ENCODE data around the gene CHMP3. TPM values are rescaled to one million over a fixed set of nuclear protein-coding genes. Genes with fewer than 3 reads are reported as not detected.

Gene CHMP3
- total and polyA plus RNA-seq, 2 of the 8 experiments (the other 6 are each of a cell fraction or from before 2014, with no cell fraction given) = 11.7 to 21.9 TPM

DNA sequence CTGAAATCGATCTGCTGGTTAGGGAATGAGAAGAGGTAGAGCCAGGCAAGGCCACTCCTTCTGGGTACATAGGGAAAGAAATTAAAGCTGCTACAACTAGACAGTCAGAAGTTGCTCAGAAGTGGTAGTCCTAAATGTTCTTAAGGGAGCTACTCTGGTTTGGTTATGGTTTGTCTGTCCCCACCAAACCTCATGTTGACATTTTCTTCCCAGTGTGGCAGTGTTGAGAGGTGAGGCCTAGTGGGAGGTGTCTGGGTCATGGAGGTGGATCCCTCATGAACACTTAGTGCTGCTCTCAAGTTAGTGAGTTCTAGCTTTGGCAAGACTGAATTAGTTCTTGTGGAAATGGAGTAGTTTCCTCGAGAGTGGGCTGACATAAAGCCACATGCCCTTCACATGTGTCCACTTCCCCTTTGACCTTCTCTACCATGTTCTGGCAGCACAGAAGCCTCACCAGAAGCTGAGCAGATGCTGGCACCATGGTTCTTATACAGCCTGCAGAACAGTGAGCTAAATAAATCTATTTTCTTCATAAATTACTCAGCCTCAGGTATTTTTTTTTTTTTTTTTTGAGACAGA is 45.7 kb upstream of the CHMP3 start:
- H4K20me1 ChIP-seq (replicated peaks in 1 of 2; ENCODE audit: control insufficient read depth in 1 of 2, insufficient read depth in 2 of 2, low read length in 2 of 2) = no peaks in the 10 kb centered on the region
- no peaks in the 10 kb centered on the region for H3K9me3 ChIP-seq (ENCODE audit: insufficient read depth in 2 of 2, low read depth in 1 of 2, low read length in 1 of 2)
- H3K23me2 ChIP-seq (ENCODE audit: low read depth, low read length) = no peaks in the 10 kb centered on the region
- no peak overlapping the region for H3K4ac ChIP-seq (replicated peaks; ENCODE audit: insufficient read length, low read depth, low read length)
- no peak overlapping the region for H3K56ac ChIP-seq (replicated peaks; ENCODE audit: insufficient read length, low read depth, low read length)
- H2AK5ac ChIP-seq (ENCODE audit: low read depth, low read length) = no peak overlapping the region
- H3K18ac ChIP-seq (ENCODE audit: extremely low read depth, low read length) = no peak overlapping the region
- H3K14ac ChIP-seq (ENCODE audit: insufficient read length) = no peak overlapping the region
- CTCF ChIA-PET (ENCODE audit: partially characterized antibody) = interaction anchor here (0.6 kb wide), 1 partner anchor 17 kb away, joined by 6 read pairs; no protein-coding TSS in a partner anchor
- no peak overlapping the region for H2BK20ac ChIP-seq (ENCODE audit: low read length)
- no peak overlapping the region for H3K9ac ChIP-seq (replicated peaks in 1 of 4; ENCODE audit: extremely low read depth in 1 of 4, low read depth in 3 of 4, low read length in 3 of 4)
- no peak overlapping the region for H2AFZ ChIP-seq (ENCODE audit: low read length)
- H3K27ac ChIP-seq (ENCODE audit: low read depth, low read length) = no peak overlapping the region
- no peak overlapping the region for H2BK5ac ChIP-seq (ENCODE audit: low read depth, low read length)
- H4K5ac ChIP-seq (ENCODE audit: insufficient read length, low read depth, low read length) = no peak overlapping the region
- no peaks in the 10 kb centered on the region for H3K27me3 ChIP-seq (replicated peaks in 1 of 4; ENCODE audit: control insufficient read depth in 3 of 4, extremely low read depth in 1 of 4, insufficient read depth in 3 of 4, low read length in 3 of 4)
- no peak overlapping the region for H2BK12ac ChIP-seq (ENCODE audit: low read depth, low read length)
- H3K79me2 ChIP-seq (ENCODE audit: control insufficient read depth in 1 of 2, insufficient read depth in 2 of 2, low read length in 2 of 2) = no peaks in the 10 kb centered on the region
- WGBS, 2 experiments (ENCODE audit: extremely low coverage in 1 of 2, insufficient coverage in 1 of 2, insufficient read length in 1 of 2, insufficient replicate concordance in 2 of 2, low coverage in 1 of 2, low lambda C conversion rate in 2 of 2, missing lambda C conversion rate in 1 of 2) = 91% methylated on average over 2 of the region's 2 CpGs; no CpG with 5 or more reads in 1 of the 2 experiments
- H3K23ac ChIP-seq (ENCODE audit: insufficient read length) = no peak overlapping the region
- no peak overlapping the region for H2BK120ac ChIP-seq (replicated peaks; ENCODE audit: low read depth, low read length)
- no peak overlapping the region for H3K4me3 ChIP-seq (ENCODE audit: extremely low read depth in 1 of 4, insufficient read depth in 2 of 4, low read depth in 3 of 4, low read length in 4 of 4)
- no peak overlapping the region for H3K4me2 ChIP-seq (ENCODE audit: insufficient read depth in 1 of 2, low read depth in 2 of 2, low read length in 2 of 2)
- H2BK15ac ChIP-seq (ENCODE audit: low read length) = no peak overlapping the region
- POLR2A ChIA-PET (ENCODE audit: partially characterized antibody) = interaction anchor here (0.8 kb wide), 1 partner anchor 10 kb away, joined by 4 read pairs; no protein-coding TSS in a partner anchor
- no peak overlapping the region for H4K8ac ChIP-seq (ENCODE audit: extremely low read depth, insufficient read depth, low read length)
- no peak overlapping the region for H4K91ac ChIP-seq (replicated peaks; ENCODE audit: insufficient read length, low read length)
- no peaks in the 10 kb centered on the region for H3K4me1 ChIP-seq (replicated peaks in 1 of 4; ENCODE audit: control insufficient read depth in 3 of 4, insufficient read depth in 4 of 4, low read length in 3 of 4)
- FAIRE-seq (no peak), DNase-seq (ENCODE audit: low read depth in 1 of 2, low spot score in 2 of 2) (no peak)
- H3K79me1 ChIP-seq (ENCODE audit: low read depth, low read length) = no peaks in the 10 kb centered on the region
- peaks cover 0 to 3% (median 1%) of the 10 kb centered on the region in 4 experiments; a peak in 1 of 8 replicates for H3K36me3 ChIP-seq (ENCODE audit: control insufficient read depth in 2 of 4, insufficient read depth in 4 of 4, low read length in 3 of 4)
- TF ChIP-seq JUN (IDR thresholded peaks at IDR 0.05; ENCODE audit: low read depth, low read length) (no peak), BRCA1 (IDR thresholded peaks at IDR 0.05; ENCODE audit: low read depth, low read length) (no peak), EGR1 (IDR thresholded peaks at IDR 0.05; ENCODE audit: borderline replicate concordance, low read depth, low read length) (no peak), HDAC6 (IDR thresholded peaks at IDR 0.05; ENCODE audit: low read depth, low read length) (no peak), YY1 (IDR thresholded peaks at IDR 0.05; ENCODE audit: low read depth, low read length) (no peak), FOSL1 (IDR thresholded peaks at IDR 0.05; ENCODE audit: insufficient read depth, low read depth, low read length) (no peak), NRF1 (IDR thresholded peaks at IDR 0.05; ENCODE audit: low read depth, low read length) (no peak), CBX8 (IDR thresholded peaks at IDR 0.05; ENCODE audit: borderline replicate concordance, low read depth, low read length) (no peak), BCL11A (IDR thresholded peaks at IDR 0.05; ENCODE audit: low read depth in 2 of 2, low read length in 2 of 2) (no peak), MAFK (IDR thresholded peaks at IDR 0.05; ENCODE audit: low read depth, low read length) (no peak)
- TF ChIP-seq, protein P1, sequence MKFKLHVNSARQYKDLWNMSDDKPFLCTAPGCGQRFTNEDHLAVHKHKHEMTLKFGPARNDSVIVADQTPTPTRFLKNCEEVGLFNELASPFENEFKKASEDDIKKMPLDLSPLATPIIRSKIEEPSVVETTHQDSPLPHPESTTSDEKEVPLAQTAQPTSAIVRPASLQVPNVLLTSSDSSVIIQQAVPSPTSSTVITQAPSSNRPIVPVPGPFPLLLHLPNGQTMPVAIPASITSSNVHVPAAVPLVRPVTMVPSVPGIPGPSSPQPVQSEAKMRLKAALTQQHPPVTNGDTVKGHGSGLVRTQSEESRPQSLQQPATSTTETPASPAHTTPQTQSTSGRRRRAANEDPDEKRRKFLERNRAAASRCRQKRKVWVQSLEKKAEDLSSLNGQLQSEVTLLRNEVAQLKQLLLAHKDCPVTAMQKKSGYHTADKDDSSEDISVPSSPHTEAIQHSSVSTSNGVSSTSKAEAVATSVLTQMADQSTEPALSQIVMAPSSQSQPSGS (IDR thresholded peaks at IDR 0.05; ENCODE audit: low read length) = no peak
- TF ChIP-seq, protein P2, sequence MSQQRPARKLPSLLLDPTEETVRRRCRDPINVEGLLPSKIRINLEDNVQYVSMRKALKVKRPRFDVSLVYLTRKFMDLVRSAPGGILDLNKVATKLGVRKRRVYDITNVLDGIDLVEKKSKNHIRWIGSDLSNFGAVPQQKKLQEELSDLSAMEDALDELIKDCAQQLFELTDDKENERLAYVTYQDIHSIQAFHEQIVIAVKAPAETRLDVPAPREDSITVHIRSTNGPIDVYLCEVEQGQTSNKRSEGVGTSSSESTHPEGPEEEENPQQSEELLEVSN (IDR thresholded peaks at IDR 0.05) = no peak

Data from H1 (cell line).